HG03439 (cell line): ENCODE data around the gene CCDC186.

Experiments used
- ATAC-seq: cut with Tn5 transposase; IDR thresholded peaks from one replicate; pipeline ENCODE4 v1.9.1; 2021; ENCODE audit warnings: mild to moderate bottlenecking, moderate library complexity; ENCODE audit not compliant: unreplicated experiment

The CCDC186 gene

GRCh38 chr10:114173921-114174694 lies at the start of gene CCDC186:
Gene CCDC186 (minus strand): TSS chr10:114174203. CDS start chr10:114163268, 10,935 bp downstream.
- peak; percentile 99 for ATAC-seq

DNA sequence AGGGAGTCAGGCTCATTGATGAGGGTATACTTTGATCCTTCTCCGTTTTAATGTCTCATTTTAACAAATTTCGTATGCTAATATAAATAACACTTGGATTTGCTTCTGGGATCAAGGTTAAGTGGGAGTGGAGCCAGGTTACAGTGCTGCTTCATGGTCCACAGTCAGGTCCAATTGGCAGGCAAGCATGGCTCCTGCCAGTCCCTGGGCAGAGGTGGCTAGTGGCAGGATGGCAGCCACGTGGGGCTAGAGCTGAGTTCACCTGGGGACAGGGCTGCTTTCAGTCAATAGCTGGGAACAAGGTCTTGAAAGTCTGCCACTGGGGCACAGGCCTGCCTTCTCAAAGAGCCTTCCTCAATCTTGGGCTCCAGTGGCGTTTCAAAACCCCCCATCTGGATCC lies 49.1 kb upstream of the CCDC186 start:
- ATAC-seq, result no peak

GRCh38 chr10:114221235-114221634 lies 47.2 kb upstream of the CCDC186 start:
- ATAC-seq, result no peak

DNA sequence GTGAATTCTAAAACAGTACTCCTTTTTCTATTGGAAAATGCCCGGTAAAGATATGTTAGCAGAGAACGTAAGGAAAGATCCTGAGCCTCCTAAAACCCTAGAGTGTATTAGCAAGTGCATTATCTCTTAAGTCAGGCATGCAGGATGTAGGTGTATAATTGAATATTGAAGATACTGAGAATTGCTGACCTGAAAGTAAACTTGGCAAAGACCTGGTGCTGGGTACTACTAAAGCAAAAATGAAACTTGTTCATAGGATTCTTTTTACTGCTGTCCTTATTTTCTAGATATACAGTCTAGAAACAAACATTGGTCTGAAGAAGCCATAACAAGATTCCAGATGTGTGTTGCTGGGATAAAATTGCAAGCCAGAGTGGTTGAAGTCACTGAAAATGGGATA lies 46.3 kb upstream of the CCDC186 start:
- ATAC-seq, result no peak

GRCh38 chr10:114215033-114215432 lies 41.0 kb upstream of the CCDC186 start:
- no peak for ATAC-seq

DNA sequence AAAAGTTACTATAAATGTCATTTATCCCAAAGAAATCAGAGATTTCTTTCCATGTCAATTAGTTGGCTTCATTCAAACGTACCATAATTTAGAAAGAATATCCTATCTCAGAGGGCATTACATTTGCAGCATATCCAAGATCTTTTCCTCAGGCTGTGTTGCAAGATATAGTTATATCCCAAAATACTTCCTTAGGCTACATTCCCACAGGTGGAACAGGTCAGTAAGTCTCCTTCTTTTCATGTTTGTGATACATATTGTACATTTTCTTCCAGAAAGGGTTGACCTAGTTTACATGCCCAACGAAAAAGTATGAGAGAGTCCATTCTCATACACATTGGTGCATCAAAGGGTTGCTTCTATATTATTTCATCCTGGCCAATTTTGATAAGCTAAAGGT lies 38.1 kb upstream of the CCDC186 start:
- ATAC-seq, result no peak

- no peak for ATAC-seq
Observed at GRCh38 chr10:114208351-114208750, 34.3 kb upstream of the CCDC186 start.

DNA sequence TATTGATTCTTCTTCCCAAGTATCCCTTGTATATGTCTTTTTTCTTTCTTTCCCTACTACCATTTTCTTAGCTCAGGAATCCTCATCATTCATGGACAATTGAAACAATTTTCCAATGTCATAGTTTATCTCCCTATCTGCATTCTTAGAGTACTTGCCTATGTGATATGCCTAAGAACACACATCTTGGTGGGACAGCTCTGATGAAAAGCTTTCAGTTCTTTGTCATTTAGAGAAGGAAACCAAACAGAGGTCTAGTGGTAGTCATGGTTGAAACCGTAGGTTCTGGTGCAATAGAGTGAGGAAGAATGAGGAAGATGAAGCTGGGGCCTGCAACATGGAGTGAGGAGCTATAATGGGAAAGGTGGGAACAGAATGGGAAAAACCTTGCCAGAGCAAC lies 33.3 kb upstream of the CCDC186 start:
- ATAC-seq, result no peak

DNA sequence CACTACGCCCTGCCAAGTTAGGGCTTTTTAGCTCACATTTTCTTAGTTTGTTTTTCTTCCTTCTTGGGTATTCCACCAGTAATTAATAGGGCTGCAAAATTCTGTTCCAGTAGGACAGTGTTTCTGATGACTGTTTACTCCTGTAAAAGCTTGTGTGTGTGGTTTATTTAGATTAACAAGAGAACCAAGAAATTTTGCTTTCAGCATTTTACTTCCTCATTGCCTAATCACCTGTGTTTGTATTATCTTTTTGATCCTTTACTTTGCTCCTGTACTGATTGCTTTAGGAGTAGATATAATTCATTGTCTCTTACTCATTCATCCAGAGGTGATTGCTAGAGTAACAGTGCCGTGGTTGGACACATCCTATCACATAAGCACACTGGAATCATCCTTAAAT lies 32.9 kb upstream of the CCDC186 start:
- no peak for ATAC-seq

DNA sequence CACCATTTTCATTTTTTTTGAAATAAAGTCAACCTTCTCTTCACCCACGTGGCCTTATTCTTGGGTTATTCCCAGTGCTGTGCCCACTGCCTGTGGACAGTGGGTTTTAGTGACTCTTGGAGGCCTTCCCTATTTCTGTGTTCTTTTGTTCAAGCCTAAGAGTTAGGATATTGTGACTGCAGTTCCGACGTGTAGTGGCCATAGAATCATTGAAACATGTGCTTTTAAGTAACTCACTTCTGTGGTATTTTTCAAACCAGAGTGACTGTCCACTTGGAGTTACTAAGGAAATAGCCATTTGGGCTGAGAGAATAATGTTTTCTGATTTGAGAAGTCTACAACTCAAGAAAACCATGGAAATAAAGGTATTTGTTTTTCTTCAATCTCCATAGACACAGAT lies 28.8 kb upstream of the CCDC186 start:
- no peak for ATAC-seq

DNA sequence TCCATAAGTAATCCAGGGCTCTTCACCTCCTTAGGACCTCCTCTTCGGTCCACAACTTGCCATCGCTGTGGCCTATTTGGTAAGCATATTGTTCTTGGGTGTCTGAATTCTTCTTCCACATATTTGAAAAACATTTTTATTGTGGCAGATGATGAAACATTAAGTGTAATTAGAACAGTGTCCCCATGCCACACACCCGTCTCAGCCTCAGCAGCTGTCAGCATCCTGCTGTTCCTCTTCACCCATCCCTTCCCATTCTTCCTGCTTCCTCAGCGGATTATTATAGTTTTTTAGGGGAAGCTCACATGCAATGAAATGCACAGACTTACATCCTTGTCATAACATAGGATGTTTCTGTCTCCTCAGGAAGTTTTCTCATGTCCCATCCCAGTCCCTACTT lies 25.2 kb upstream of the CCDC186 start:
- no peak for ATAC-seq

DNA sequence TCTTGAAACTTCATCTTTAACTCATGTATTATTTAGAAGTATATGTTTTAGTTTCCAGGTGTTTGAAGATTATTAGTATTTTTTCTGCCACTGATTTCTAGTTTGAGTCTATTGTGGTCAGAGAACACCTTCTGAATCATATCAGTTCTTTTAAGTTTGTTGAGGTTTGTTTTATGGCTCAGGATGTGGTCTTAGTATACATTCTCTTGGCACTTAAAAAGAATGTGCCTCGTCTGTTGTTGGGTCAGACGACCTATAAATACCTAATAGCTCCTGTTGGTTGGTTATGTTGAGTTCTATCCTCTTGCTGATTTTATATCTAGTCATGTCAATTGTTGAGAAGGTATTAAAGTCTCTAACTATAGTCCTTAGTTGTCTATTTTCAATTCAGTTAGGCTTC lies 21.1 kb upstream of the CCDC186 start:
- ATAC-seq, result peak; percentile 89

GRCh38 chr10:114189700-114190099 lies 15.7 kb upstream of the CCDC186 start:
- ATAC-seq, result no peak

GRCh38 chr10:114188900-114189299 lies 14.9 kb upstream of the CCDC186 start:
- ATAC-seq, result no peak

DNA sequence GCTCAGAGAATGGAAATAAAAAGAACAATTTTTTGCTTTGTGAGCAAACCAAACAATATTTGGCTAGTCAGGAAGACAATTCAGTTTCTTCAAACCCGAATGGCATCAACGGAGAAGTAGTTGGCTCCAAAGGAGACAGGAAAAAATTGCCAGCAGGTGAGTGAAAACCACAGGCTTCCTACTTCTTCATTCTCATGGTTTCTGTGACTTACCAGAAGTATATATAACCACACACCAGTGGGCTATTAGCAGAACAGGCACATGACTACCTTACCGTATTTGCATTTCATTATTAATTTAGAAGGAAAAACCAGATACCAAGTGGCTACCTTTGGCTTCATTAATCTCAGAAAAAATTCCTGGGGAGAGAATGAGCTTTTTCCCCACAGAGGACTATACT lies 14.0 kb upstream of the CCDC186 start:
- no peak for ATAC-seq

- ATAC-seq, result no peak
Observed at GRCh38 chr10:114184276-114184675, 10.3 kb upstream of the CCDC186 start.

DNA sequence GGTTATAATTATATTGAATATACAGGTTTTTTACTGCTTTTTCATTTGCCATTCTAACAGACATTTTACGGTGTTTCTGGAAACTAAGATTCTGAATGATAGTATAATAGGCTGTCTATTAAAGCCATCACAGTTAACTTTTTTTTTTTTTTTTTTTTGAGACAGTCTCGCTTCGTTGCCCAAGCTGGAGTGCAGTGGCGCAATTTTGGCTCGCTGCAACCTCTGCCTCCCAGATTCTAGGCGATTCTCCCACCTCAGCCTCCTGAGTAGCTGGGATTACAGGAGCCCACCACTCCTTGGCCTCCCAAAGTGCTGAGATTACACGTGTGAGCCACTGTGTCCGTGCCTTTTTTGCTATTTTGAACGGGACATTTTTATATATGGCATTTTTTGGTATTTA lies 9.6 kb upstream of the CCDC186 start:
- ATAC-seq, result no peak

GRCh38 chr10:114181971-114182370 lies 8.0 kb upstream of the CCDC186 start:
- no peak for ATAC-seq

- ATAC-seq, result no peak
Observed at GRCh38 chr10:114180937-114181336, 6.9 kb upstream of the CCDC186 start.

DNA sequence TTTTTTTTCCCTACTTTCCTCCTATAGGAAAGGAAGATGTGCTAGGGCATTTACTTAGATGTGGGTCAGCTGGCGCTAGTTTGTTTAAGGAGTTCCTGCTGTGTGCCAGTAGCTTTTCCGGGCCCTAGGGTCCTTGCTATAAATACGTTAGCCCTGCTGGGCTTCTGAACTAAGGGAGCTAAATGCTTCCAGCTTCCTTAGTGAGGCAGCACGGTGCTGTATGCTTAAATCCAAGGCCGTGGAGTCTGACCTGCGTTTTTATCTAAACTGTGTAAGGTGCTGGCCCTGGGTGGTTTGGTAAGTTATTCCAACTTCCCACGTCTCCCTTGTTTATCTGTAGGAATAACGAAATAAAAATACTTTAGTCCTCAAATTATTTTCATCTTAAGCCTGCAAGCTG lies 5.7 kb upstream of the CCDC186 start:
- no peak for ATAC-seq

DNA sequence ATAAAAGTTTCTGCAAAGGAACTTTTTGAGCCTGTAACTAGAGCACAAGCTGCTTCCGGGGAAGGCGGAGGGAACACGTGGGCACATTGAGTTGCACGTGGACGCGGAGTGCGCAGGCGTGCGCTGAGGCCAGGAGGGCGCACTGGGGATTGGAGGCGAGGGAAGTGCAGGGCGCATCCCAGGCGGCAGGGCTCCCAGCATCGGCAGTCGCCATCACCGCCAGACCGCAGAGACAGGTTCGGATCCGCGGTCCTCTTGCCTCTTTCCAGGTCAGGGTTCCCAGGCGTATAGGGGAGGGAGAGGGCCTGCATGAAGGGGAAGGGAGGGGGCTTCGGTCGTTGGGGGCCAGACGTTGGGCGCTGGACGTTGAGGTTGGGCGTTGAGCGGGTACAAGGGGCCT lies 5.1 kb upstream of the CCDC186 start, which contains the start of gene TDRD1:
Gene TDRD1, plus strand, starts transcription at position 206 of the 400 bp plus-strand sequence. CDS start 8,479 bp downstream, outside the sequence.
- no peak for ATAC-seq

- ATAC-seq, result no peak
Observed at GRCh38 chr10:114176511-114176910, 2.5 kb upstream of the CCDC186 start.

- no peak for ATAC-seq
Observed at GRCh38 chr10:114175667-114176066, 1.7 kb upstream of the CCDC186 start.
